Astrocyte of the cerebellum (primary cell): ENCODE results near the gene SLC25A24.
A peak's percentile ranks its signal among the peaks of the same experiment; 100 is the strongest.
"Not testable (repeated sequence)": the region's sequence is repeated elsewhere in the genome, so short reads cannot be mapped to it uniquely, and the experiment has no call there.

Source experiments
- DNase-seq: peaks from one replicate; pipeline ENCODE4 v3.0.0-alpha.2; 2011; ENCODE audit warnings: low read depth
- H3K4me3 ChIP-seq: 2 replicates; pipeline ENCODE4 v1.5.1; 2011; ENCODE audit warnings: mild to moderate bottlenecking, low read depth, low read length, moderate library complexity
- CTCF ChIP-seq: IDR thresholded peaks from 2 replicates; pipeline ENCODE4 v1.5.1; 2012; ENCODE audit warnings: low read length, low read depth, moderate library complexity, mild to moderate bottlenecking; ENCODE audit errors: missing control alignments
- in situ Hi-C: cut with HindIII; loops from 2 replicates; pipeline ENCODE4 v1.10.0; 2017; ENCODE audit warnings: low sequenced_read_pairs

SLC25A24 gene

GRCh38 chr1:108141621-108142020 is 58.5 kb downstream of the SLC25A24 start:
- TF ChIP-seq CTCF: no peak
- H3K4me3 ChIP-seq: no peak overlapping the region
- DNase-seq: no peak
- in situ Hi-C loops: no loop called here

- H3K4me3 ChIP-seq: no peak overlapping the region
- in situ Hi-C loops: no loop called here
- TF ChIP-seq CTCF: no peak
- no peak for DNase-seq
Observed at GRCh38 chr1:108140936-108141335, 59.2 kb downstream of the SLC25A24 start.

- no peak for DNase-seq
- no peak for TF ChIP-seq CTCF
- no peak overlapping the region for H3K4me3 ChIP-seq
Observed at GRCh38 chr1:108140177-108140576, 60.0 kb downstream of the SLC25A24 start.

GRCh38 chr1:108139555-108139954 is 60.6 kb downstream of the SLC25A24 start:
- H3K4me3 ChIP-seq, DNase-seq, in situ Hi-C loops: not testable (repeated sequence)

More at GRCh38 chr1:108140177-108140576, 60.0 kb downstream of the SLC25A24 start:
- in situ Hi-C loops: no loop called here

GRCh38 chr1:108133148-108133547 is 67.0 kb downstream of the SLC25A24 start:
- DNase-seq, in situ Hi-C loops, H3K4me3 ChIP-seq: not testable (repeated sequence)

GRCh38 chr1:108132367-108132766 is 67.8 kb downstream of the SLC25A24 start:
- H3K4me3 ChIP-seq, in situ Hi-C loops, DNase-seq: not testable (repeated sequence)

- DNase-seq, H3K4me3 ChIP-seq, in situ Hi-C loops: not testable (repeated sequence)
Observed at GRCh38 chr1:108131281-108131680, 68.9 kb downstream of the SLC25A24 start.

- in situ Hi-C loops: no loop called here
- H3K4me3 ChIP-seq: no peak overlapping the region
- no peak for TF ChIP-seq CTCF
- no peak for DNase-seq
Observed at GRCh38 chr1:108130794-108131193, 69.3 kb downstream of the SLC25A24 start.

GRCh38 chr1:108129999-108130398 is 70.1 kb downstream of the SLC25A24 start:
- in situ Hi-C loops: no loop called here

More at GRCh38 chr1:108129999-108130398, 70.1 kb downstream of the SLC25A24 start:
- DNase-seq: peak; percentile 9
- no peak overlapping the region for H3K4me3 ChIP-seq
- TF ChIP-seq CTCF: no peak
